ENCODE results near the gene IMMP2L.

Gene IMMP2L

DNA sequence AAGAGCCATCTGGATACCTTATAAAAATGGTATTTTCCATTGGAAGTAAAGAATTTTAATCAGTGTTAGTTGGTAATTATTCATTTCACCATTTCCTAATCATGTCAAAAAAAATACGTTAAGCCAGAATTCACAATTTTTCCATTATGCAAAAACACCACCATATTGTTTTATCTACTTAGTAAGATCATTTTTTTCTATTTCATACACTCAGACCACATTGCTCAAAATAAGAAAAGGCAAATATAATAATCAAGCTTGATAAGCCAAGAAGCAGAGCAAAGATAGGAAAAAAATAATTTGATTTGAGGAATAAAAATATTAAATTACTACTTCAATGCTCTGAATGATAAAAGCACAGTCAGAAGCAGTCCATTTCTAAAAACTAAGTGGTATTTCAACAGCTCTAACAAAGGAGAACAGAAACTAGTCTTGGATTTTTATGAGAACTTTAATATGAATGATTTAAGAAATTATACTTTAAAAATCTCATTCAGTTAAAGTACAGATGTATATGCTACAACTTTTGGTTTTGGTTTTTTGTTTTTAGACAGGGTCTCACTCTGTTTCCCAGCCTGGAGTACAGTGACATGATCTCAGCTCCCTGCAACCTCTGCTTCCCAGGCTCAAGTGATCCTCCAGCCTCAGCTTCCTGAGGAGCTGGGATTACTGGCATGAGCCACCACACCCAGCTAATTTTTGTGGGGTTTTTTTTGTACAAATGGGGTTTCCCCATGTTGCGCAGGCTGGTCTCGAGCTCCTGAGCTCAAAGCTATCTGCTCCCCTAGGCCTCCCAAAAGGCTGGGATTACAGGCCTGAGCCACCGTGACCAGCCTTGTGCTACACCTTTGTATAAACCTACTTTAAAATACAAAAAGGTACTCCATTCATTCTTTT lies 424.7 kb downstream of the IMMP2L start:
- DNase-seq, result no peak

DNA sequence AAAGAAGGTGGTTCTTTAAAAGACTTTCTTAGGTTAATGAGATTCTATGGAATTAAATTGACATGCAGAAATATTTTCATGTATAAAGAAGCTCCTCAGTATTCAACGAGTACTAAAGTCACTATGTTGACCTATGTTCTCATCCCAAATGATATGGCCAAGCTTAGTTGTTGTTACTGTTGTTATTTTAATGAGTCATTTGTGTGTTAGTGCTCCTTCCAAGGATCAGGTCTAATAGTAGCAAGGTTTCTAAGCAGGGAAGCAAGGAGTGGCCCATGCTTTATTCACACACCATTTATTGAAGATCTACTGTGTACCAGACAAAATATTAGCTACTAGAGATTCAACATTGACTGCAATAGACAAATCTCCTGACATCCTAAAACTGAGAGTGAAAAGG lies 429.5 kb downstream of the IMMP2L start:
- no peak for DNase-seq

- no peak for DNase-seq
Observed at GRCh38 chr7:111129435-111129834, 432.9 kb downstream of the IMMP2L start.

- no peak for DNase-seq
Observed at GRCh38 chr7:111126987-111127386, 435.3 kb downstream of the IMMP2L start.

- DNase-seq, result no peak
Observed at GRCh38 chr7:111115966-111116365, 446.3 kb downstream of the IMMP2L start.

DNA sequence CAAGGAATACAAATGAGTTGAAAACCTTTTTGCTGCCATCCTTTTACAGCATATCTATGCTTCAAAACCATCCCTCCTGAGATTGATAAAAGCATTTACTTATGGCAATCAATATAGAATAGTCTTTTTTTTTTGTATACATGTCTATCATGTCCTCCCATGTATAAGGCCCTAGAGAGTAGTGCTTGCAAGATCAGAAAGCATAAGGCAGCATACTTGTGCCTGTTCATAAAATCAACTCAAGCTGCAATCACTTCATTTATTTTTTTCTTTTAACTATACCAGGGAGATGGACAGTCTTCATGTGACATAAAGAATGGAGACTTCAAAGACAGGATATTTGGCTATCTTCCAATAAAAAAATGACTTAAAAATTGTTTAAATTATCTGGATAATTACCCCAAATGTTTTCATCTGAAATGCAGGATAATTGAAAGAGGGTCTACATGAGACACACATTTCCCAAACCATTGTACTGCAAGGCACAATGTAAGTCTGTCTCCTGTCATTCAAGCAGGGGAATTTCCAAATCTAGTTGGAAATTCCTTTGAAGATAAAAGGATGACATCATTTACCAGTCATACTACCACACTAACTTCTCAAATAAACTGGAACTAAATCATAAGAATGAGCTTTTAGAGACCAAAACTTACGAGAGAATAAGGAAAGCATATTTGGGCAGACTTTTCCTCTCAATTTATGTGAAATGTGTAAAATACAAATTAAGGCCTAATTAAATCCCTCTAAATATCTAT lies 448.9 kb downstream of the IMMP2L start:
- DNase-seq, result no peak

GRCh38 chr7:111112439-111112838 lies 449.9 kb downstream of the IMMP2L start:
- DNase-seq, result no peak

DNA sequence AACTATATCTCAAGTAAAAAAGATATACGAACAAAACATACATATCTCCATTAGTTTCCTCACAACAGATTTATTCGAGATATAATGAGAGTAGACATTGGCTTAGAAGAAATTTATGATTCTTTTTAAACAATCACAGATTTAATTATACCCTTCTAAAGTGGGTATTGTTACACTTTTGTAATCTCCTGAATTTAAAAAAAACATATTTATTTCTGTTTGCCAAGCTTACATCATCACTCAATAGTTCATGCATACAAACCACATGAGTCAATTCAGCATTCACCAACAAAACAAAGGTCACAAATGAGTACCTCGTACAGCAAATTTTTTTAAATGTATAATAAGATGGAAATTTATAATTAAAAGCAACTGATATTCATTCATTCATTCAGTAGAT lies 453.8 kb downstream of the IMMP2L start:
- peak; percentile 93 for DNase-seq

GRCh38 chr7:111108000-111108399 lies 454.3 kb downstream of the IMMP2L start:
- peak; percentile 94 for DNase-seq

- DNase-seq, result no peak
Observed at GRCh38 chr7:111107579-111107978, 454.7 kb downstream of the IMMP2L start.

- DNase-seq, result no peak
Observed at GRCh38 chr7:111105269-111105668, 457.0 kb downstream of the IMMP2L start.

DNA sequence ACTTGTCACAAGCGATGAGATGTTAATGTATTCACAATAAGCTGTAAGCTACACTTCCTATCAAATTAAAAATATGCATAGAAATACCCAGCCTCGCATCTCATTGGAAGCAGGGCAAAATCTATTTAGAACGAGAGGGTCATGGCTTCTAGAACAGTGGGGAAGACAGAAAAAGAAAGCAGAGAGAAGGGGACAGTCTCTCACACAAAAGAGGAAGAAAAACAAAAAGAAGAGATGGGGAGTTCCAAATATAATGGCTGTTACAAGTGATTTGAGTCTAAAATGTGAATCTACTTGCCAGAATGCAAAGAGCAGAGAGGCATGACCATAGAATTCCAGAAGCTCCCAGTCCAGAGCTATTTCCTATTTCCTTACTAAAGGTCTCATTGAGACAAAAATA lies 457.6 kb downstream of the IMMP2L start:
- no peak for DNase-seq

DNA sequence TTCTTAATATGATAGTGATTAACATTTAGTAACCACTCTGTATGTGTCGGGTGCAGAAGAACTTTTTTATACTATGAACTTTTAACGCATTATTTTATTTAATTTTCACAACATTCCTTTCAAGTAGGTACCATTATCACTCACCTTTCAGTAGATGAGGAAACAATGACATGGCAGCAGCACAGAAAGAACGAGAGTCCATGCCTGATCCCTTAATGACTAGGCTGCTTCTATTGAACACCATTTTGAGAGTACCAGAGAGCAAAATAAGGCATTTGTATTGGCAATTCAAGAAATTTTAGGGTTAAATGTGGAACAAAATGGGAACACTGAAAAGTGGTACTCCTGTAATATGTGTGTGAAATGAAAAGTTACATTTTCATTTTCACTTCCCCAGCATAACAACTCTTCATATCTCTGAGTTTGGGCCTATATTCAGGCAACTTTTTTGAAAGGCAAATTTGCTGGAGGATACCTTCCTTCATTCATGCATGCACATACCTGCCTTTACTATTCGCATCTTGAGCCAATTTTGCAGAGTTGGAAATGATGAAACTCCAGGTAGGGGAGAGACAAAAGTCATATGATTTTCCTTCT lies 458.5 kb downstream of the IMMP2L start:
- no peak for DNase-seq

- no peak for DNase-seq
Observed at GRCh38 chr7:111103136-111103535, 459.2 kb downstream of the IMMP2L start.

DNA sequence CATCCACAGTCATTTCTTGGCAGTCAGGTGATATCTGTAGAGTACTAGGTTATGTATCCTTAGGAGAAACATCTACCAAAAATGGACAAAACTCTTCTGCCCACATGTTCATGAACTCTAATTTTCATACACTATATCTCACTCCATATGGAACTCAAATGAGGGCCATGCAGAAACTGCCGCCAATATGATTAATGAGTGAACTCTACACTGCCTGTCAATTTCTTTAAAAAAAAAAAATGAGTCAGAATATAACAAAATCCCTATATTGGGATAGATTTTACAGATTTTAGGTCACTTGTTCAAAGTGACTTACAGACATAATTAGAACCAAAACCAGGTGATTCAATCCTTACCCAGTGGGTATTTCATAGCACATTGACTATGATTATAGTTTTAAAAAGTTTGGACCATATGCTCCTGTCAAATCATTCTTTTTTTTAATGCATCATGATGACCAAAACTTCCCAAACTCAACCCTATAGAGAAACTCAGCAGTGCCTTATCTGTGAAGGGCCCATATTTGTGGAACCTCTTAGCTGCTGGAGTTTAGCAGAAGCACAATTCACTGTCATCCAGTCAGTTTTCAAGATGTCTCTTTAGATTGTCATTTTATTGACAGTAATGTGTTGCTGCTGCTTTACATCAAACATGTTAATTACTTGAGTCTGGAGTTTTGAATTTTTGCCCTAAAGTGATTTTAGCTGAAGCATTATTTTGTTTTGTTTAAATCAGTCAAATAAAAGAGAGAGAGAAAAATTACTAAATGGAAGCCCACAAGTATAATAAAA lies 460.2 kb downstream of the IMMP2L start:
- no peak for DNase-seq

DNA sequence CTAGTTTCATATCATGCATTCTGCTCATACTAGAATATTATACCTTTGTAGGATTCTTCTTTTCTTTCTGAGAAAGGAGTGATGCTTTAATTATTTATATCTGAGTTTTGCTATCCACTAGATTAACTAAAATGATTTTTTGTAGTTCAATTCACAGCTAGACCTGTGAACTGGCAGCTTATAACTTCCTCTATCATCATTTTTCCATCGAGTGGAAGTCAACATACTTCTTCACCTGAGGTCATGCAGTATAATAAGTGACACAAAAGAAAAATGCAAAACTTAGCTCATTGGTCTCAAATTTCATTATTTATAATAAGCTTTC lies 463.4 kb downstream of the IMMP2L start:
- no peak for DNase-seq

DNA sequence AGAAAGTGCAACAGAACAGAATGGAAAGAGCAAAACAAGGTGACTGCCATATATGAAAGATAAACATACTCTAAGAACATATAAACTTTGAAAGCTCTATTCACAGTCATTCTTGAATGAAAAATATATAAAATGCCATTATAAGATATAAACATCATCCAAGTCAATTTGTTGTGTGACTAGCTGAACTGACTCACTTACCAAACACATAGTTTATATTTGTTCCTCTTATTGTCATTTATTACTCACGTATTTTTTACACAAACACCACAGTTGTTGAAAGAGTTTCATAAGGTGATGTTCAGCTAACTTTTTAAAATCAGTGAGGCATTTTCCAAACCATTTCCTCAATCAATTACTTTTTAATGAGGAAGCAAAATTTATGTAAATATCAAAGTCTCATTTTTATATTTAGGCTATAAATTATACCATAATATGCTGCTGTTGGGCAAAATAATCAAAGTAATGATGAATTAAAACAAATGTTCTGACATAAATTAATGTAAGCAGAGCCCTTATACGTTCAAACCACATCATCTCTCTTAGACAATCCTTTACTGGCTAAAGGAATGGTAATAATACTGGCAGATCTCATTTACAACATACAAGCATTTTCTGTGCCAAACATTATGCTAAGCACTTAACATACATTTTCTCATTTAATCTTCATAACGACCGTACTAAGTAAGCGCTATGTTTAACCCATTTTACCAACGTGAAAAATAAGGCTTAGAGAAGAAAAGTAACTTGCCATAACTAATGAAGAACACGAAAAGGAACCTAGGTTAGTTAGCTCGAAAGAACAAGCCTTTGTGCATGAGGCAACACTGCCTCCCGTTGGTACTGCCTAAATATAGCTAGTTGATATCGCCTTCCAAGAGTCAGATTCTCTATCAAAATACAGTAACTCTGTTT lies 464.0 kb downstream of the IMMP2L start:
- DNase-seq, result peak; percentile 50

DNA sequence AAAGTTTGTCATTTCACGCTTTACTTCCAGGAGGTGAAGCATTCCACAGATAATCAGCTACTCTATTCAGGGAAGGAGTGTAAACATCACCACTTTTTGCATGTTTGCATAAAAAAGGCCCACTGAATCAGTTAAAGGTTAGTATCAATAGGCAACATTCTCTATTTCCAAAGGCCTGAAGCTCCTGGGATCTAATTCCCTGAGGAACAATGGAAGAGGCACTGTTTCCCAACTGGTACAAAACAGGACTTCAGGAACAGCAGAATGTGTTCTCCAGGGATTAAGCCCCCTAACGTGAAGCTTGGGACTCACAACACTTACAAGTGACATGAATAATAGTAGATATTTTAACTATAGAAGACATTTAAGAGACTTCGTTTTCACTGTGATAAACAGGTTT lies 465.3 kb downstream of the IMMP2L start:
- DNase-seq, result no peak

DNA sequence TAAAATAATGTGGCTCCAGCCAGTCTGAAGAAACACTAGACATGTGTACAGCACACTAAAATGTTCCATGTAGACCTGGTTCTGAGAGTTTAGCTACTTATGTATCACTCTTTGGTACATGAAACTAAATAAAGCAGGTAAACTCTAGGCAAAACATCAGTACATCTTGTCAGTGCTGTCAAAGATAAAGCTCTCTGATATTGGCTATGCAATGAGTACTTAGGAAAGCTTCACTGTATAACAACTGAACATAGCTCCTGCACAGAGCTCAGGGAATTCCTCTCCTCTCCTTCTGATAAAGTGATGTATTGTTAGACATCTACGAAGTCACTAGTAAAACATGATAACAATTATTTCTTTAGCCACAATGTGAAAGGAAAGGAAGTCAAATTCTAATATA lies 467.9 kb downstream of the IMMP2L start:
- no peak for DNase-seq

DNA sequence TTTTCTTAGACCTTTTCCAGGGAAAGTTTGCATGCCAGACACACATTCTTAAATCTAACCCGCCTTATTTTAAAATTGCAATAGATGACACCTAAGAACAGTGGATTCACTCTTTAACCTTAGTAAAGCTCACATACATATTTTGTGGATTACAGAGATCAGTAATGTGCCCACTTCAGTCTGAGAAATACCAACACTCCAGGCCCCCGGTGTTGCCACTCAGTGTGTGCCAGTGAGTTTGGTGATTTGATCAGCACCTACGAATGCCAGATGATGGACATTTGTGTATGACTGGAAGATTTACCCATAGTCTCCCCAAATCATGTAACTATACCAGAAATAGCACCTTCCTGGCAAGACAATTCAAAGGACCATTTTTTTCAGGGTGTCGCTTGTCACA lies 468.8 kb downstream of the IMMP2L start:
- no peak for DNase-seq

DNA sequence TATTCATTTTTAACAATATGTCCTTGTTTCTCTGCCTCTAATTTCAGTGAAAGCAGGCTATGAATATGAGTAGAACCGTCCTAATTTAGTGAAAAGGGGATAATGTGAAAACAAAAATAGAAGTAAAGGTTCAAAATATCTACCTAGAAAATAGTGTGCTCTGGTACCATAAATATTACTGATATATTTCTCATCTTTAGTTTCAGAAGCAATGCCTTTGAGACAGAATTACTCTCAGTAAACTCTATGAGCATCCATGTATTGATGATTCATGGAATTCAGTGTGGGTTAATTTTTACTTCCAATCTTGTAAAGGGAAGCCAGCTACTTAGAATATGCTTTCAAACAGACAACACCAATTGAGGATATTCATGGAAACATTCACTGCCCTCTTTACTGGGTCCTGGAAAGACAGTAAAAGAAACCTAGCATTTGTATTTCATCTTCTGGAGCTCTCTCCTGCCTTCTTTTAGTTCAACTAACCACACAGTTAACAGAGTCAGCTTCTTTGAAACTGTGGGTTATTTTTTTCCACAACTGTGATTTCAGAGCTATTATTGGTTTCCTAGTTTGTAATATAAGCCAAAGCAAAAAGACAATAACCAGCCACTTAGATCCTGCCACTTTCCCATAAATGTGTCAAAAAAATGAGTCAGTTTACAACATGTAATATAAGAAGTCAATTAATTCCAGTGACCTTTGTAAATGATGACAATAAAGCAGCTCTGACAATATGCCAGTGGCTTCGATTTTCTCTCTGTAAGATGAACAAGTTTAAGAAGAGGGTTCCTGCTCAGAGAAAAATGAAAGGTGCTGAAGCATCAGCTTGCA lies 469.7 kb downstream of the IMMP2L start:
- DNase-seq, result peak; percentile 64
